Dermis microvascular lymphatic vessel endothelial cell (primary cell): Measurements from ENCODE around the gene ACBD6. TPM values are rescaled to one million over a fixed set of nuclear protein-coding genes. Genes with fewer than 3 reads are reported as not detected.

Experiments used
- DNase-seq, 2 donors: peaks; one replicate each; pipeline versions ENCODE4 v3.0.0 to v3.0.0-alpha.2; 2010; ENCODE audit warnings: low read depth in 2 of 2
- total RNA-seq: library from RNA; depleted of rRNA; stranded (reverse); fragments of >200 nt; gene quantifications from 2 replicates; pipeline ENCODE4 v1.2.1, GENCODE V29; 2014

ACBD6 gene
- total RNA-seq, 1 donor from 2014 or later, result 55.2 TPM

DNA sequence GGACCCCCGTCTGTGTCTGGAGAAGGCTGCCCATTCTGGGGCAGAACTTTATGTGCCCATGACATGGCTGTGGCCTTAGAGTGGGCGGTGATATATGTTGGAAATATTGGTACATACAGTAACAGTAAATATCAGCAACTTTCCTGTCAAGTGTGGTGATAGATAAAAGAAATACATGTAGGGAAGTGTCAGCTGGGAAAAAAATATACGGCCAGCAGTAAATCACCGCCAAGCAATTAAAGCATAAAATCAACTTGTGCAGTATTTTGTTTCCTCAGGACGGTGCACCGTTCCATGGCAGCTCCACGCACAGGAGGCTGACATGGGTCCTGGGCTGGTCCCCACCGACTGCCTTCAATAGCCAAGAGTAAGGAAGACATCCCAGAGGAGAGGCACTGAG, 244.9 kb downstream of the ACBD6 start:
- no peak for DNase-seq

DNA sequence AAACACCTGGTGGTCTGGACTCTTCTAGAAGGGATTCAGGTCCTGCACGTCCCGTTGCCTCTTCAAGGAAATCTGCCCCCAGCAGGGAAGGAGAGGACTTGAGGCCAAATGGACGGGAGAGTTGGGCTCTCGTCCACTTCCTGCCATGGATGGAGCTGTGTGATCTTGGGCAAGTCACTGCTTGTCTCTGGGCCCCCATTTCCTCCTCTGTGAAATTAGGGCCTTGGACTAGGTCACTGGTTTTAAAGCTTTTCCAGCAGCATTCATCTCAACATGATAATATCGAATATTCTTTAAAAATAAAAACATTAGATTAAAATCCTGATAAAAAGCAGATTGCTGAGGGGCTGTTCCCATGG, 245.4 kb downstream of the ACBD6 start:
- no peak for DNase-seq

DNA sequence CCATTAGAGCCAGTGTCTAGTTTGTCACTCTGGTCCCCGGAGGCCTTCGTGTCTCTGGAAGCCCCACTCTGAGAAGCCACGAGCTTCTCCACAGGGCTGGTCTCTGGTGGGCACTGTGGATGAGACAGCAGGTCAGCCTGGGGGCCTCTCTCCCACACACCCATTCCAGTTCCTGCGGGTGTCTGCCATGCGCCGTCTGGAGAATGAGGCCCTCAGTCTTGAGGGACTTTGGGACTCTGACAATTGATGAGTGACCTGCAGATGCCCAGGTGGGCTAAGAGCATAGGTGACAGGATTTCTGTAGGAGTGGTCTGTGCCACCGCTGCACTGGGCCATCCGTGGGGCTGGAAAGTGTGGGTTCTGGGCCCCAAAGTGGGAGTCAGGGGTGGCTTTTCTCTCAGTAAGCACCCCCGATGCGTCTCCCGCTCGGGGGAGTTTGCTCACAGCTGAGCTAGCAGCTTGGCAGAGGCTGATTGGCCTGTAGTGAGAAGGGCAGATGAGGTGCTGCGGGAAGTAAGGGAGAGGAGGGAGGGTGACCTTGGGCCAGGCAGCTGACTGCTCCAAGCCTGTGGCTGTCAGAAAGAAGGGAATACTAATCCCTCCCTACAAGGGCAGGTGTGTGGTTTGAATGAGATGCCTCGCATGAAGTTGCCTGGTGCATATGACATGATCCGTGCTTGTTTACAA, 245.9 kb downstream of the ACBD6 start:
- no peak for DNase-seq

DNA sequence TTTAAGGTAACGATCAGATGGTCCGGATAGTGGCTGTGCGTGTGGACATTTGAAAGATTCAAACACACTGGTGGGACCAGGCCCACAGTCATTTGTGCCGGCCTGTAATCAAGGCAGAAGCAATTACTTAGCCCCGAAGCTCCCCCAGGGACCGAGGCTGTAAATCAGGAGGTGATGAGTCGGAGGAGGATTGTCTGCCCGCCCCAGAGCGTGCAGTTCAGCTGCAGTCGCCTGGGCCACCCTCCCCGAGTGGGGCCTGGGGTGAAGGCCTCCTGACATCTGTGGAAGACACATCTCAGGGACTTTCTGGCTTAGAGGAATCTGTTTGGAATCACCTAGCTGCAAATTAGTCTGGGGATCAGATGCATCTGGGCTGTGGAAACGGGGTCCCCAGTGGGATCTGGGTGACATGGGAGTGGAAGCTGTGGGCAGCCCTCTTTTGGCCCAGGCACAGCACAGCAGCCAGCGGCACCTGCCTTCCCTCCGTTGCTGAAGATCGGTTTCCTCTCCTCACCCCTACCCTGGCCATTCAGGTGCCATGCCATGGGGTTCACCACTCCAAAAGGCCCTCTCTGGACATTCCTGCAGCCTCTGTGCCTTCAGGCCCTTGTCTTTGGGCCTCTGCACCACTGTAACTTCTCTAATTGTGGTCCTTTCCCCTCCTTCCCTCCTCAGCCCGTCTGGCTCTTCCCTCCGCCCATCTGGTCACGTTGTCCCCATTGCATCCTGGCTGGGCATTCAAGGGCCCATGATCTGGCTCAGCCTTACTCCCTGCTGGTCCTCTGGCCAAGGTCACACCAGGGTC, 246.6 kb downstream of the ACBD6 start:
- DNase-seq, result no peak

DNA sequence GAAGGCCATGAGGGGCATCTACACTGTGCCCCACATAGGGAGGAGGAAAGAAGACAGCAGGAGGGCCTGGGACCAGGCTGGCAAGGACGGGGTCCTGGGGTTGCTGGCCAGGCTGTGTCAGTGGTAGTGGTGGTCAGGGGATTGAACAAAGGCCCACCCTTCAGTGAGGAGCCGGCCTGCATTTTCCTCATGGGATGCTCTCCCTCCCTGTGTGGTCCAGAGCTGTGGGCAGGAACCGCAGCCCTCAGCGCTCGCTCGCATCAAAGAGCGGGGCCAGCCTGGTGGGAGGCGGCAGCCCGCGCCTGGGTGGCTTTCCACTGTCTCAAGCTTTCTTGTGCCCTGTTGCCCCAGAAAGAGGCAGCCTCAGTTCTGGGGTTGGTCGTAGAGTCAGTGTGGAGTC, 247.5 kb downstream of the ACBD6 start:
- DNase-seq, result no peak

DNA sequence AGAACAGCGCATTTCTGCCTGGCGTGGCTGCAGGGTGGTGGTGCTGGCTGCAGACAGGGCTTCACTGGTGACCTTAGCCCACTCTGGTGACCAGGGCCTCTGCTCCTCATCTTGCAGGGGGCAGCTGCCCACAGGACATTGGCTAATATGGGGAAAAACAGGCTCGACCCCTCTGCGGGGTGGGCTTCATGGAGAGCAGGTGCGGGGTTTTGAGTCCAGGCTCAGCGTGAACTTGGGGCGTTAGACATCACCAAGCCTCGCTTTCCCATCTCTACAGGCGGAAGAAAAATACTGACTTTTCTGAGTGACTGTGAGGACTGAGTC, 247.9 kb downstream of the ACBD6 start:
- no peak for DNase-seq

DNA sequence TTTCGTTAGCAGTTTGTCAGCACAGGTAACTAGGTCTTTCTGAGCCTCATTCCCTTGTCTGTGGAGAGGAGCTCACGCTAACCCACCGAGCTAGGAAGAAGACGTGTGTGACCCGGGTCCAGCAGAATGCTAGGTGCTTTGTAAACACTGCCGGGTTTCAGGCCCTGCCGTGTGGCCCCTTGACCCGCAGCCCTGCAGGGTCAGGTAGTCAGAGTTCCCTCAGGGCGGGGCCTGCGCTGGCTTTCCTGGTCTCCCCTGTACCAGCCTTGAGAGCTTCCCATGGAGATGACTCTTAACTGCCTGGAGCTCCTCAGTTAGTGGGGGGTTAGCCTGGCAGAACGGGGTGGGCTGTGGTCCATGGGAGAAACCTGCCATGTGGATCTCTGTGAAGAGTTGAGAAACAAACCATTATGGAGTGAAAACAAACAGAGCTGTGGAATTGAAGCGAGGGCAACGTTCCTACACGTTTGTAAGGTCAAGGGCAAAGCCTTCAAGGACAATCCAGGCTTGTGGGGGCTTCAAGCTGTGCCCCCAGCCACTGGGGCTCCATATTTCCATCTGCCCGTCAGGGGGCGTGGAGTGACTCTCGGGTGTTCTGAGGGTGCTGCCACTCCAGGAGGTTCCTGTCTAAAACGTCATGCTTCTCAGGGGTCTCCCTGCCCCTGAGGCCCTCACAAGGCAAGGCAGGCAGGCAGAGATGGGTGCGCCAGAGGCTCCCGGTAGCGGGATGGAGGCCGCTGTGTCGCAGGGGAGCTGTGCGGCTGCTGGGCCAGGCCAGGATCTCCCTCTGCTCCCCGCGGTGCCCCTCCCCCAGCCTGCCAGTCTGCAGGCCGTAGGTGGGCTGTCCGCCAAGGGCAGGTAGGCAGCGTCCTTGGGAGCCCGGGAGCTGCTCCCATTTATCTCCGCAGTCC, 248.5 kb downstream of the ACBD6 start:
- no peak for DNase-seq

DNA sequence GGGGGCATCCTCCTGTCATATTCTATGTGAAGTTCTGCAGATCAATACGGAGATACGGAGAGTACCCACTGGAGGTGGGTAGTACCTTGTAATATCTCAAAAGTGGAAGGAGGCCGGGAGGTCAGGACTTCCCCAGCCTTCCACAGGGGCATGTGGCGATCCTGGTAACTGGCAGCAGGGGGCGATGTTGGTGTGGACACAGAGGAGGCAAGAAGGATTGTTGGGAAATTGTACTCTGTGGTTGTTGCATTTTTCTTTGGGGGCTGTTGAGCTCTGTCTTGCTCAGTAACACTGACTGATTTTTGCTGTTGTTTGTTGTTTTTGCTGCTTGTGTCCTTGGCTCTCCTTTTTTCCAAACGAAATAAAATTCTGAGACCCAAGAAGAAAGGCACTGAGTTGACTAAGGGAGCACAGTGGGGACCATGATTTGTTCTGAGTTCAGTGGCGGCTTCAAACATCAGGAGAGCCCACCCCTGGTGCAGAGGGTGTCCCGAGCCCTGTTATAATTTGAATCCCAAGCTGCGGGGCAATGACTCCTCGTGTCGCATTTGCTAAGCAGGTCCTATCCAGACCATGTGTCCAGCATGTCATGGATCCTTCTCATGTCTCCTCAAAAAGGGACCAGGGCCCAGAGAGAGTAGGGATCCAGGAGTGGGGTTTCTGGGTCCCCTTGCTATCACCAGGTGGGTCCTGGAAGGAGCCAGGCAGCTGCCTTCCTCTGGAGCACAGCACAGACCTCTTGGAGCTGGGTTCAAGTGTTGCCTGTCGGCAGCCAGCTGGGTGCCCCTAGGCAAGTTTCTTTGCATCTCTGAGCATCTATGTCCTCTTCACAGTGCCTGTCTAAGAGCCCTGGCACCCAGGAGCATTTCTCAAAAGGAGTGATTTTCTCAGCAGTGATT, 249.5 kb downstream of the ACBD6 start:
- peak; percentile 30 to 63 for DNase-seq

DNA sequence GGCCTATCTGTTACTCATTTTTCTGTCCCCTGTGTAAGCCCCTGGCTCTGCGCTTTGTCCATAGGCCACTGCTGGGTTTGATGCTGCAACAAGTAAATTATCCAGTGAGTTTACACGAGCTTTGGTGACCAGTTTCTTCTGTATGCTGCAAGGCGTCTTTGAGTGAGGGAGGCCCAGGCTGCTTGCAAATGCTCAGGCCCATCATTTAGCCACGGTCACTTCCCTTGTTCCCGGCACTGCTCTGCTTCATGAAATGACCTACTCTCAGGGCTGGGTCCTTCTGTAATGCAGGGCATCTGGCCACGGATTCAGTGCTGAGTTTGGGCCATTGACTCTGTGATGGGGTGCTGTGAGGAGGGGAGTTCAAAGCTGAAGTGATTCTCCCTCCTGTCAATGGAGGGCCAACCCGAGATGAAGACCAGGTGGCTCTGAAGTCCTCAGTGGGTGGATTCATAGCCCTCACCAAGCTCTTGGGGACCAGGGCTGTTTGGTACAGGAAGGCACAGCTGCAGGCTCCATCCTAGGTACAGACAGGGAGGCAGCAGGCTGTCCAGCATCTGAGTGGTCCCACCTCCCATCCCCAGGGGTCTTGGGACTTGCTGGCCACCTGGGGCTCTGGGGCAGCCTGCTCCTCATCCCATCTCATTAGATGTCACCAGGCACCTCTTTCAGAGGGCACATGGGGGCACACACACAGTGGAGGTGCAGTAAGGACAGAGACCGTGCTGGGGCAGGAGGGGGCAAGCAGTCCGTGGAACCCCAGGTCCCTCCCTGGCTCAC, 250.7 kb downstream of the ACBD6 start:
- DNase-seq, result no peak

DNA sequence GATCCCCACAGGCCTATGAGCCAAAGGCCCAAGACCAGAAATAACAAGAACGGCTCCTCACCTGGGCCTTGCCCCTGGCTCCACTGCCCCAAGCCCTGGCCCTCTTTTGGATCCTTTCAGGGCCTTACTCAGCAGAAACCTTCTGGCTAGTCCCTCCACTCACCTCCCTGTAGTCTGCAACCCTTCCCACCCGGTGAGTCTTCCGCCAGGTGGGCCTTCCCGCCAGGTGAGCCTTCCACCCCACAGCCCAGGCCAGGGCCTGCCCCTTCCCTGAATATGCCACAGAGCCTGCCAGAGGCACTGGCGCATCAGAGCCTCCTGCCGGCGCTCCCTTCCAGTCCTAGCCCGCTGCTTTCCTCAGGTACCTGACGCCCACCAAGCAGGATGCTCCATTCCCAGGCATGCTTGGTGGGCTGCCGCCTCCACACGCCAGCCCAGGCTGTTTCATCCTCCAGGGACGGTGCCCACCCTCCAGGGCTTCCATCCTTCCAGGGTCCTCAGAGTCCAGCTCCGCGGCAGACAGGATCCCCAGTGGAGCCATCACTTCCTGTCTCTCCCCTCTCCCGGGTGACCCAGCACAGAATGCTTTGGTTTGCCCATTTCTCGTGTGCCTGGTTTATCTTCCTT, 251.4 kb downstream of the ACBD6 start:
- no peak for DNase-seq

DNA sequence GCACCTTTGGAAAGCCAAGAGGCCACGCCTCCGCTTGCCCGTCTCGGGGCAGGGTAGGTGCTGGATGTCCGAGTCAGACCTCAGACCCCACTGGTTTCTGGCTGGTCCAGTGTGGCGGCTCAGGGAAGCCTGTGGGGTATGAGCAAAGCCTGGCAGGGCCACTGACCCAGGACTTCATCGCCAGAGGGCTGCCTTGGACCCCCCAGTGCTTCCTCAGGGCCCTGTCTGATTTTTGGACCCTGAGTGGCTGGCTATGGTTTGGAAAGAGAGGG, 251.9 kb downstream of the ACBD6 start:
- no peak for DNase-seq

DNA sequence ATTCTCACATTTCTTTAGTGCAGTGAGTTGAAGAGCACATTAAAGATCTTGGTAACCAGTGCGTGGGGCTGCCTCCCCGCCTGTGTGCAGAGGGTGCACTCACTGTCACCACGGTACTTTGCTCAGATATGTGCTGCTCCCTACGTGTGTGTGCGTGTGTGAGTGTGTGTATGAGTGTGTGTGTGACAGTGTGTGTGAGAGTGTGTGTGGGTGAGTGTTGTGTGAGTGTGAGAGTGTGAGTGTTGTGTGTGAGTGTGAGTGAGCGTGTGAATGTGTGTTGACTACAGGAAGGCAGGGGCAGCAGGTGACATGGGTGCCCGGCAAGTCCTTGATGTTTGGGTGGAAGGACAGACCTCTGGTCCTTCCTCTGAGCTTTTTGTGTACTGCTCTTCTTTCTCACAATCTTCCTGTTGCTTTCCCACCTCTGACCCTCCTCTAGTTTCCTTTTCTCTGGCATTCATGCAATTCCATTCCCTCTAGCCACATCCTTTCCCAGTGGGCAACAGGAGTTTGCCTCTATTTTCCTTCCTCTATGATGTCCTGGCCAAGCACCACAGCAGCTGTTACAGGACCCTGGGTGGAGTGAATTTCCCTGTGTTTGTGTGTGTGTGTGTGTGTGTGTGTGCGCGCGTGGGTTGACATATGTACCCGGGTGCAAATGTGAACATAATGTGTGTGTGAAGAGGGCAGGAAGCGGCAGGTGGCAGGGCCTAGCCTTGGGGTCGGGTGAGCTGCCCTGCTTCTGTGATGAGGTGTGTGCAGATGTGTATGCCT, 252.5 kb downstream of the ACBD6 start:
- peak; percentile 61 to 79 for DNase-seq

DNA sequence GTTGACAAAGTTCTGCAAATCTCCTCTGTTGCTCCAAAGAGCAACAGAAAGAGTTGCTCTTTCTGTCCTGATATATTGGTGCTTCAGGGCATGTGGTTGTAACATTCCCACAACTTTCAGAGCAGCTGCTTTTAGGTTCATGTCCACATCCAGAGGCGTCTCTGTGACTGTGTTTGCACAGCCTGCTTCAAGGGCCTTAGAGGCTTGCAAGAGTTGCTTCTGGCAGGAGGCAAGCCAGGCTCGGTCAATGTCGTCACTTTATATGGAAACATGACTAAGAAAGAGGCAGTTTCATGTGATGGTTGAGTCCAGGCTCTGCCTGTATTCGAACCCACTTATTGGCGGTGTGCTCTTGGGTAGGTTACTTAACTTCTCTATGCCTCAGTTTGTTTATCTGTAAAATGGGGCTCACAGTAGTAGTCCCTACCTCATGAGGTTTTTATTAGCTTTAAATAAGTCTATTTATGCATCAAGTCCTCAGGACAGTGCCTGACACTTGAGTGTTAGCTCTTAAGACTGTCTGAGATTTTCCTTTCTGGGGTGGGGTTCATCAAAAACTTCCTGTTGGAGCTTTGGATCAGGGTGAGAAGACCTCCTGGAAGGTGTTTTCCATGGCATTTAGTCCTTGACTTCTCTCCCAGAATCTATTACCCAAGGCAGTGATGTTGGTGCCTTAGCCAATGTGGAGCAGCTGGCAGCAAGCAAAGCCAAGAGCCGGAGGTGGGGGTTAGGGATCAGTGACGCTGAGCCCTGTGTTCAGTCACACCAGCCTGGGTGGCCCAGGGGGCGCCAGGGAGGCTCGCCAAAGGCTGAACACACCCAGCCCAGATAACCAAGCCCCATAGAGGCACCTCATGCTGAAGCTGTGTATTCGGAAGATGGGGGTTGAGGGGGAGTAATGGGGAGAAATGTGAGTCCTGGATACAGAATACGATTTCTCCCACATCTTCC, 253.4 kb downstream of the ACBD6 start:
- DNase-seq, result peak in 1 of 2 donors; percentile 13

DNA sequence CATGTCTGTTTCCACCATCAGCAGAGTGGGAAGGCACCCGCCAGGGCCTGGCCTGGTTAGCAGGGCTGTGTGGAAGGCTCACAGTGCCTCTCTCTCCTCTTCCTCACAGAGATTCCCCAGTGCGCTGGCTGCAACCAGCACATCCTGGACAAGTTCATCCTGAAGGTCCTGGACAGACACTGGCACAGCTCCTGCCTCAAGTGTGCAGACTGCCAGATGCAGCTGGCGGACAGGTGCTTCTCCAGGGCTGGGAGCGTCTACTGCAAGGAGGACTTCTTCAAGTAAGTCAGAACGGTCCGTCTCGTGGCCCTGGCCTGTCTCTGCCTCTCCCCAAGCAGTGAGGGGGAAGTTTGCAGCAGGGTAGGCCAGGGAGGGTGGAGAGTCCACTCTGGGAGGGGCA, 254.2 kb downstream of the ACBD6 start:
- no peak for DNase-seq

DNA sequence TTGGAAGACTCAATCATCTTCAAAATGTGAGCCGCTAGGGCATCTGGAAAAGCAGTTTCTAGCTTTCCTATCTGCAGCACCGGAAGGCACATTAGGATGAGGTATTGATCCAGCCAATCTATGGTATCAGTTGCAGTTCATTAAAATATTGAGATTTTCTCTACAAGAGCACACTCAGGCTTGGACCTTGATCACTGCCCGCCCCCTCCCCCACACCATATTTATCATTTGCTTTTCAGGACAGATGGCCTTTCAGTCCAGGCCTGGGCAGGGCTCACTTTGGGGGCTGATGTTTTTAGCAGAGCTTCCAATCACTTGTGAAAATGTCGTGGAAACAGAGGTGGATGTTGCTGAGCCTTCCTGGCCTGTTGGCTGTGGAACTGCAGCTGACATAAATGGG, 254.8 kb downstream of the ACBD6 start:
- no peak for DNase-seq

DNA sequence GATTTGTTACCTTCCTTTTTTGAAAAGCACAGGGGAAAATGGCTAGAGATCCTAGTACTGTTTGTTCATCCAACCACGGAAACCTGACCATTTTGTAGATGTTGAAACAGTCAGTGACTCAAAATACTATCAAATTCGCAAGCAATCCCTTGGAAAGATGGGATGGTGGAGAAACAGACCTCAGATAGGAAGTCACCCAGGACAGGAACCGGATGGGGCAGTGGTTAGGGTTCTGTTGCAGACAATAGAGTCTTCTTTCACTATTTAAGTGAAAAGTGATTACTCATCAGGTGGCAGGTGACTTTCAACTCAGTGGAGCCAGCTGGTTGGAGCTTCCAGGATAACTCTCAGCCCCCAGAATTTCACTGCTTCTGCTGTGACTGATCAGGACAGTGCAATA, 255.3 kb downstream of the ACBD6 start:
- DNase-seq, result peak in 1 of 2 donors; percentile 20

DNA sequence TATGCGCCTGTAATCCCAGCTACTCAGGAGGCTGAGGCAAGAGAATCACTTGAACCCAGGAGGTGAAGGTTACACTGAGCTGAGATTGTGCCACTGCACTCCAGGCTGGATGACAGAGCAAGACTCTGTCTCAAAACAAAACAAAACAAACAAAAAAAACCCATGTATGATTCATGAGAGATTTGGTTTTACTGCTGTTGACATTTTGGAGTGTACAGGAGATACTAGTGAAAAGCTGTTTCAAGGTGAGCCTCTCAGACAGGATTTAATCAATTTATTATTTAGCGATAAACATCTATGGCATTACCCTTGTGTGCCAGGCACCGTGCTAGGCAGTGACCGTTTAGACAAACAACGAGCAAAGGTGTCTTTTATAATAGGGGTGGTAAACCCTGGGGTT, 255.8 kb downstream of the ACBD6 start:
- no peak for DNase-seq

DNA sequence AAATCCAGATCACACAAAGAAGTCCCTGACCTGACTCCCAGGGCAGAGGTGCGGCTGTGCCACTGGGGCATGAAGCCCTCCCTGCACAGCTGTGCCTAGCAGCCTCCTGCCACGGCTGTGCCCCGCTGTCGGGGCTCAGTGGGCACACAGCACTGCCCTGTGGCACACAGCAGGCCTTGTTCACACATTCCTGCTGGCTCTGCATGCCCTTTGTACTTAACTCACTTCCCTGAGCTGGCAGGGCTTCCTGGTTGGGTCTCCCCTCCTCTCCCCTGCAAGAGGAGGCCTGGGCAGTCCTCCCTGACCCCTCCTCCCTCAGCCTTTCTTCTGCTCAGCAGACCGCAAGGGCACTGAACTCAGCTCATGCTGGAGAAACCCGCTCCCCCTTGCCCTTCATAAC, 257.5 kb downstream of the ACBD6 start:
- DNase-seq, result no peak
